ENCODE results near the gene PILRA.
A peak's percentile ranks its signal among the peaks of the same experiment; 100 is the strongest.
"Not testable (repeated sequence)": the region's sequence is repeated elsewhere in the genome, so short reads cannot be mapped to it uniquely, and the experiment has no call there.

Gene PILRA

DNA sequence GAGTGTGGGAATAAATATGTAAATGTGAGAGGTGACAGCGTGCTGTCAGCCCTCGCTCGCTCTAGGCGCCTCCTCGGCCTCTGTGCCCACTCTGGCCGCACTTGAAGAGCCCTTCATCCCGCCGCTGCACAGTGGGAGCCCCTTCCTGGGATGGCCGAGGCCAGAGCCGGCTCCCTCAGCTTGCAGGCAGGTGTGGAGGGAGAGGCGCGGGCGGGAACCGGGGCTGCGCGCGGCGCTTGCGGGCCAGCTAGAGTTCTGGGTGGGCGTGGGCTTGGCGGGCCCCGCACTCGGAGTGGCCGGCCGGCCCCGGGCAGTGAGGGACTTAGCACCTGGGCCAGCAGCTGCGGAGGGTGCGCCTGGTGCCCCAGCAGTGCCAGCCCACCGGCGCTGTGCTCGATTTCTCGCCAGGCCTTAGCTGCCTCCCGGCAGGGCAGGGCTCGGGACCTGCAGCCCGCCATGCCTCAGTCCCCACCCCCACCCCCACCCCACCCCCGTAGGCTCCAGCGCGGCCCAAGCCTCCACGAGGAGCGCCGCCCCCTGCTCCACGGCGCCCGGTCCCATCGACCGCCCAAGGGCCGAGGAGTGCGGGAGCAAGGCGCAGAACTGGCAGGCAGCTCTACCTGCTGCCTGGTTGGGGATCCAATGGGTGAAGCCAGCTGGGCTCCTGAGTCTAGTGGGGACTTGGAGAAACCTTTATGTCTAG, 8.4 kb downstream of the PILRA start:
- not testable (repeated sequence) for DNase-seq

DNA sequence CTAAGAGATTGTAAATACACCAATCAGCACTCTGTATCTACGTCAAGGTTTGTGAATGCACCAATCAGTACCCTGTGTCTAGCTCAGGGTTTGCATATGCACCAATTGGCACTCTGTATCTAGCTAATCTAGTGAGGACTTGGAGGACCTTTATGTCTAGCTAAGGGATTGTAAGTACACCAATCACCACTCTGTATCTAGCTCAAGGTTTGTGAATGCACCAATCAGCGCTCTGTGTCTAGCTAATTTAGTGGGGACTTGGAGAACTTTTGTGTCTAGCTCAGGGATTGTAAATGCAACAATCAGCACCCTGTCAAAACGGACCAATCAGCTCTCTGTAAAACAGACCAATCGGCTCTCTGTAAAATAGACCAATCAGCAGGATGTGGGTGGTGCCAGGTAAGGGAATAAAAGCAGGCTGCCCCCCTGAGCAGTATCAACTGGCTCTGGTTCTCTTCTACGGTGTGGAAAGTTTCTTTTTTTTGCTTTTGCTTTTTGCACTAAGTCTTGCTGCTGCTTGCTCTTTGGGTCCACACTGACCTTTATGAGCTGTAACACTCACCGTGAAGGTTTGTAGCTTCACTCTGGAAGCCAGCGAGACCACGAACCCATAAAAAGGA, 9.1 kb downstream of the PILRA start:
- not testable (repeated sequence) for DNase-seq

DNA sequence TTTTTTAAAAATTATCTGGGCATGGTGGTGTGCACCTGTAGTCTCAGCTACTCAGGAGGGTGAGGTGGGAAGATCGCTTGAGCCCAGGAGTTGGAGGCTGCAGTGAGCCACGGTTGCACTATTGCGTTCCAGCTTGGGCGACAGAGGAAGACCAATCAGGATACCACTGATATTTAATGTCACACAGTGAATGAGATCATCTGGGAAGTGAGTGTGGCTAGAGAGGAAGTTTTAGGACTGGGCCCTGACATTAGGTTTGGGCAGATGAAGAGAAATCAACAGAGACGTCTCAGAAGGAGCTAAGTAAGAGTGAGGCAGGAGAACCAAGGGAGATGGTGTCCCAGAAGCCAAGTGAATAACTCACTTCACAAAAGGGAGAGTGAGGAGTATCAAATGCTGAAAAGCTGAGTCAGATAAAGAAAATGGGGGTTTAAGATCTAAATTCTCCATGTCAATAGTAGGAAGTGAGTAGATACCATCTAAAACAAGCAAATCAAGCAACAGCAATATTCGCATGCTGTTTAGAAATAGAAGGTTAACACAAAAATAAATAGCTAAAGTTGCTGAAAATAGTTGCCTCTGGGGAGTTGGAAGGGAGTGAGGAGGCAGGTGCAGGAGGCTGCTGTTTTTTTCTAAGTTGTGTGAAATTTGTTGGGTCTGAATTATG, 11.5 kb downstream of the PILRA start:
- no peak for DNase-seq

DNA sequence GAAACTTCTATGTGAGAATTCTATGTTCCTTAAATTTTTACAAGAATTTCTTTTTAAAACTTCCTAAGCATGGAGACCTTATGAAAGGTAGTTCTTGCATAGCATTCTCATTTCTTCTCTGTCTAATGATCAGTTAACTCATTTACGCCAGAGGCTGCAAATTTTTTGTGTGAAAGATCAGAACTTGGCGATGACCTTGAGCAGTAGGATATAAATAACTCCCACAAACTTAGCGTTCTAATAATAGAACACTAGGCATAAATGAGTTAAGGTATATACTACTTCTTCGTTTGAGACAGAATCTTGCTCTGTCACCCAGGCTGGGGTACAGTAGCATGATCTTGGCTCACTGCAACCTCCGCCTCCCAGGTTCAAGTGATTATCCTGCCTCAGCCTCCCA, 13.7 kb downstream of the PILRA start:
- DNase-seq = peak; percentile 53

DNA sequence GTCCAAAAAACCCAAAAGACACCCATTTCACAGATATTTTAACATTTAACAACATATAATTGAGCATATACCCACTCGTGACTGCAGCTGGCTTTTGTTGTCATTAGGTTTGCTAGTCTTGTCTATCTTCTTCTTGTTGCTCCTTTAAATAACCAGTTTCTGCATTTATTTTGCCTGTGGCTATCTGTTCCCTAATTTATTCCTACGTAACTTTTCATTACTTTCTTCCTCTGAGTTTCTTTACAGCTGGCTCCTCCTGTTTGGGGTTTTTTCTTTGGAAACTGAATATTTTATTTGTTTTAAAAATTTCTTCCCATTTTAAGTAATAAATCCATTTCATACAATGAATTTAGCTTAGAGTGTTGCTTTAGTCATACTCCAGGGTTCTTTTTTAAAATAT, 14.4 kb downstream of the PILRA start:
- DNase-seq = no peak

DNA sequence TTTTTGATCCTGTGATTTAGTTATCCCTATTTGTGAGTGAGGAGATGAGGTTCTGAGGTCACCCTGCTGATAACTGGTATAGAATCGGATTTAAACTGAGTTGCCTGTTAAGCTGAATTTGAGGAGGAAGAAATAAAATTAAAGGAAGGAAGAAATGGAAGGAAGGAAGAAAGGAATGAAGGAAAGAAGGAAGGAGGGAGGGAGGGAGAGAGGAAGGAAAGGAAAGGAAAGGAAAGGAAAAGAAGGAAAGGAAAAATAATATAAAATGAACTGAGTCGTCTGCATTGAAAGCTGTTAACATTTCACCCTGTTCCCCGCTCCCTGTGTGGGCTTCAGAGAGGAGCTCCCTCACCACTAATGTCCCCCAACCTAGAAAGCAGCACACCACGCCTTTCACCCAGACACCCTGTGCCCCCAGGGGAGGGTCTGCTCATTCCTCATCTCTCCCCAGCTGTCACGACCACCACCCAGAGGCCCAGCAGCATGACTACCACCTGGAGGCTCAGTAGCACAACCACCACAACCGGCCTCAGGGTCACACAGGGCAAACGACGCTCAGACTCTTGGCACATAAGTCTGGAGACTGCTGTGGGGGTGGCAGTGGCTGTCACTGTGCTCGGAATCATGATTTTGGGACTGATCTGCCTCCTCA, 16.3 kb downstream of the PILRA start:
- DNase-seq = no peak

DNA sequence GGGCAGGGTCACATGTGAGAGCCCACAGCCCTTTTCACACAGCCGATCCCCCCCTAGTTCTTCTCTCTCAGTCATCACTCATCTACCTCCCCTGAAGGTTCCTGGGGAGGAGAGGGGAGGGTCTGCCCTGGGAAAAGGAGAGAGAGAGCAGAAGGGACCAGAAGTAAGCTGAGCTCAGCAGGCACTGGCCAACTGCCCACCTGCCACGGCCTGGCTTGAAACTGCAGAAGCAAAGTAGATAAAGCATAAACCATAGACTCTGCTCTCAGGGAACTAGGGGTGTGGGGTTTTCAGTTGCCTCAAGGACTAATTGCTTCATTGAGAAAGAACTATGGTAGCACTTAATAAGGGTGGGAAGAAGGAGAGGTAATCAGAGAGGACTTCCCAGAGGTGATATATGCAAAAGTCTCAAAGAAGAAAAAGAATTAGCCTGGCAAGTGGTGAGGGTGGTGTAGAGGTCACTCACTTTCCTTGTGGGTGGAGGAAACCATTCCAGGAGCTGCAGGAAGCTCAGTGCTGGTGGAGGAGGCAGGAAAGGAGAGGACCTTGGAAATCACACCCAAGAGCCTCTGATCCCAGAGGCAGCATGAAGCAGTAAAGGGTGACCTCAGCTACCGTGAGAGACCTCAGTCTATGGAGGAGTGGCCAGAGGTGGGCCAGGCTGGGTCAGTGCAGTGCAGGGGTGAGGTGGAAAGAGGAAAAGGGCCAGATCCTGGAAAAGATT, 17.2 kb downstream of the PILRA start:
- DNase-seq = no peak

DNA sequence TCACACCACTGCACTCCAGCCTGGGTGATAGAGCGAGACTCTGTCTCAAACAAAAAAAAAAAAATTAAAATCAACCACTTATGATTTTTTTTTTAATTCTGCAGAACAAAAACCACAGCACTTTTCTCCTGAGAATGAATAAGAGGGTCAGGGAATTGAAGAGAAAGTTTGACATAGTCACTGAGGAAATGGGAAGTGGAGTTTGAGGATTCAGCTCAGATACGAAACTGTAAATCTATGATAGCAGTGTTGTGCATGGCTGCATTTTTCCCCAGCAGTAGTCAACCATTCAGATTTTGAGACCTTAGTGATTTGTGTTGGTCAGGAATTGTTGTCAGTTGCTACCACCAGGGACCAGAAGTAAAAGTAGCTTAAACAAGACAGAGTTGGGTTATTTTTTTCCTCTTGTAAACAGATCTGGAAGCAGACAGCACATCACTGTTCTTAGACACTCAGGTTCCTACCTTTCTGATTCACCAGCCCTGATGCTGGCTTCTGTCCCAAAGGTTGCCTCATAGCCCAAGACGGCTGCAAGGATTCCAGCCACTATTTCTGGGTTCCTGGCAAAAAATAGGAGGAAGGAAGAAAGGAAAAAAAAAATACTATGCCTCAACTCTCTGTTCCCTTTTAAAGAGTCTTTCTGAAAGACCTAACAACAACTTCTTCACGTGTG, 20.1 kb downstream of the PILRA start:
- DNase-seq = no peak

DNA sequence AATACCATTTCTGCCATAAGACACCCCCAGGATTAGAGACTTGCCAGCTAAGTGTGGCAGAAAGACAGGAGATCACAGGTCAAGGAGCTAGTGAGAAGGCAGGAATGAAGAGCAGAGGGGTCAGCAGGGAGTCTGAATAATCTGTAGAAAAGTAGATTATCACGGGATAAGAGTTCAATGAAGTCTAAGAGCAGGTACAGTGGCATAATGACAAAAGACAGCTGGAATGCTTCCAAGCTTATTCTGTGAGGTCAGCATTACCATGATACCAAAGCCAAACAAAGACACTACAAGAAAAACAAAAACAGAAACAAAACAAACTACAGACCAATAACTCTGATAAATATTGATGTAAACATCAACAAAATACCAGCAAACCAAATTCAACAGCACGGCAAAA, 20.8 kb downstream of the PILRA start:
- DNase-seq = no peak

DNA sequence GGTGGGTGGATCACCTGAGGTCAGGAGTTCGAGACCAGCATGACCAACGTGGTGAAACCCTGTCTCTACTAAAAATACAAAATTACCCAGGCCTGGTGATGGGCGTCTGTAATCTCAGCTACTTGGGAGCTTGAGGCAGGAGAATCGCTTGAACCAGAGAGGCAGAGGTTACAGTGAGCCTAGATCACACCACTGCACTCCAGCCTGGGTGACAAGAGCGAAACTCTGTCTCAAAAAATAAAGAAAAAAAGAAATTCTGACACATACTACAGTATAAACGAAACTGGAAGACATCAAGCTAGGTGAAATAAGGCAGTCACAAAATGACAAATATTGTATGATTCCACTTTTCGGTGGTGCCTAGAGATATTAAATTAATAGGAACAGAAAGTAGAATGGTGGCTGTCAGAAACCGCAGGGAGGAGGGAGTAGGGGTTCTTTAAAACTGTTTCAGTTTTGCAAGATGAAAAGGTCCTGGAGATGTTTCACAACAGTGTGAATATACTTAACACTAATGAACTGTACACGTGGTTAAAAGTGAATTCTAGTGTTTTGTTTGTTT, 23.2 kb downstream of the PILRA start:
- peak; percentile 86 for DNase-seq

DNA sequence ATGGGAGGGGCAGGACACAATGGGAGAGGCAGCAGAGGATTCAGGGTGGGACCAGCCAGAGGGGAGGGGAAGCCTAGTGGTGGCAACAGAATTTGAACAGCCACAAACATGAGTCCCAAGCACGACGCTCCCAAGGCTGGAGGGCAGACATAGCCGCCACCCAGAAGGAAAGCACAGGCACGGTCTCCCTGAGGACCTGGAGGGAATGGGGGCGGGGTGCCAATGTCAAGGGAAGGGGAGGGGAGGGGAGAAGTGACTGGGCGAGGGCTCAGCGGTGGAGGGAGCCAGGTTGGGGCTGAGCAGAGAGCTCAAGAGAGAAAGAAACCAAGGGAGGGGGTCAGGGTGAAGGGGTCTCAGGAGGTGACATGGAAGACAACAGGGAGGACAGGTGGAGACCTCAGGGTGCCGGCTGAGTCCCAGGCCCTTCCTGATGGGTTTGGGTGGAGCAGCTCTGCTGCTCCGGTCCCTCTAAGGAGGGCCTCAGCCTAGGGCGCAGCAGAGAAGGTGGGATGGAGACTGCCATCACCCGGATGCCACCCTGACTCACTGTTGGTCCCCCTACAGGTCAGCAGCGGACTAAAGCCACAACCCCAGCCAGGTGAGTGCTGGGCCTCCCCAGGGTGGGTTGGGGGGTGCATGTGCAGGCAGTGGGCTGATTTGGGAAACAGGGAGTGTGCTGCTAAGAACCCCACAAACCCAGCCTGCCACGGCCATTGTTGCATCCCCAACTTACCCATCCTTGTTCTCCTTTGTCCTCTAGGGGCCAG, 24.2 kb downstream of the PILRA start:
- no peak for DNase-seq

DNA sequence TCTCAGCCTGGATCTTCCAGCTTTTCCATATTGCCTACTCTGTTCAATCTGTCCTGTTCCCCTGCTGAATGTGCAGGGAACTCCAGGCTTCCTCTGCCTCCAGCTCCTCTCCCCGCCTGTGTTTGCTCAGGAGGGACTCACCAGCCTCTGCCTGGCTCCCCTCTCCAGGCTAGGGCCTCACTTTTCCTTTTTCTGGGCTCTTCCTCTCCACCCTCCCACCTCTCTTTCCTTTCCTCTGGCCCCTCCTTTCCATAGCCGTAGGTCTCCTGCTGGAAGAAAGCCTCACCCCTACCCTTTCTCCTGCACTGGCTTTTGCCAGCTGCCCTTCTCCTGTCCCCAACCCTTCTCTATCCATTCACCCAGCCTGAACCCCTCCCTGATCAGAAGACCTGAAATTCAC, 25.0 kb downstream of the PILRA start:
- no peak for DNase-seq

DNA sequence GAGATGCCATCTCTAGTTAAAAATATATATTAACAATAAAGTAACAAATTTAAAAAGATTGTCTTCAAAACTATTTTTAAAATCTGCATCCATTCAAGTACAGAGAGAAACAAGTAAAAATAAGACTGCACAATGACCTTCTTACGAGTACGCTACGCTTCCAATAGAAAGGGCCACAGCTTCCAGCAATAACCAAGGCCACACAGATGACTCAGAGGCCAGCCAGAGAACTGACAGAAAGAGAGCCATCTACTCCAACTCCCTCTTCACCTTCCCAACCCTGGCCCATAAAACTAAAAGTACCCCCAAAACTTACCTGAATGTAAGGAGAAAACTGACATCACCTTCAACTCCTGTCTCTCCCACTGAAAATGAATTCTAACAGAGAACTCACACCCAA, 26.8 kb downstream of the PILRA start:
- no peak for DNase-seq

DNA sequence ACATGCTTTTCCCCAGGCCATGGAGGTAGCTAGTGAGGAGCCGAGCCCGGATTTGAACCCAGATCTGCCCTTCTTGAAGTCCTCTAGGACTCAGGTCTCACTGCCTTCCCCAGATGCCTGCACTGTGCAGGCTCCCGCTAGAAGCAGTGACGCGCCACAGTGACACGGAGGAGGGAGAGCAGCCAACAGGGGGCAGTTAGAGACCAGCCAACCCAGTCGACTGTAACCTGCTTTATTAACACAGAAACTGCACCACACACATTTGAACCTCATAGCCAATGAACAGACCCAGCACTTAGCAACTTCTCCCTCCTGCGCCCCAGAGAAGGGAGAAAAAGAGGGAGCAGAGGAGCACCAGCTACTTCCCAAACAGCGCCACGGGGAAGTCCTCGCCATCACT, 27.4 kb downstream of the PILRA start:
- DNase-seq = peak; percentile 53

DNA sequence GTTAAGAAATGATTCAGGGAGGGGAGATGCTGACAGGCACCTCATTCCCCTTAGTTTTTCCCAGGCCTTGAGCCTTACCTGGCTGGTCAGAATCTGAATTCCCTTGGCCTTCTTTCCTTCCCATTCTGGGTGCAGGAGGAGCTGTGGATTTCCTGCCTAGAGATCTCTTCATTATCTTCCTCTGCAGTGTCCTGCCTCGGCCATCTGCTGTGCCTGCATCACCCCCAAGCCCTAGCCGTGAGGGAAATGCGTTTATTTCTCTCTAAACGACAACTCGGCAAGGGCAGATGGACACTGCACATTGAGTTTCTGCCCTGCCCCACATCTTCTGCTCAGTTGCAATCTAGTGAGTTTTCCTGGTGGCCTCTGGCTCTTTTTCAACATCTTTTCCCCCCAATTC, 28.5 kb downstream of the PILRA start:
- DNase-seq = no peak

DNA sequence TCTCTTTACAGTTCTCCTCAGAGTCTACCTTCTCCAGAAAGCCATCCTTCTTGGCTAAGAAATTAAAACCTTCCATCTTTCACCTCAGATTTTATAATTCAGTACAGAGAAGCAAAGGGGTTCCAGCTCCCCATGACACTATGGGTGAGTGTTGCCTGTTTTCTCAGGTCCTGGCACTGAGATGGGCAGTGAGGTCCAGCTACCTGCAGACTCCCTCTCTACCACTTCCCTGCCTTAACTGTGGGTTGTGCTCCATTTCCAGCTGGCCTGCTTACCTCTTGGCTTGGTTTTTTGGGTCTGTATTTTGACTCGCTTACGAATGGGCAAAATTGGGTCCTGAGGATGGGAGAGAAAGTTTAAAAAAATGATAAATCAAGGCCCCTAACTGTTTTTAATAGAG, 29.0 kb downstream of the PILRA start:
- no peak for DNase-seq

DNA sequence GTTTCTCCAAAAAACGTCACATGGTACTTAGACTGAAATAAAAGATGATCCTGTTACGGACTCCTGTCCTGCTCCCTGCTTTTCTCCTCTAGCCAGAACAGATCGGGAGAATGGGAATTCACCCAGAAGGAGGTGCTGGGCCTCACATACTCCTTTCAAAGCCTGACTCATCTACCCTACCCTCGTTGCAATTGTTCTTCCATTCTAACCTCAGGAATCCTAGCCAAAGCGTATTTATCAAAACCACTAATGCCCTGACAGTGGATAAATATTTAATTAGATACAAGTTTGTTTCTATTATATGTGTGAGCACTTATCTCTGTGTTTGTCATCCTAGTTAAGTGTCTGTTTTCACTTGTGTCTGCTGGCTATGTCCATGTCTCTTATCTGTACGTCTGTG, 33.5 kb downstream of the PILRA start:
- DNase-seq = no peak

DNA sequence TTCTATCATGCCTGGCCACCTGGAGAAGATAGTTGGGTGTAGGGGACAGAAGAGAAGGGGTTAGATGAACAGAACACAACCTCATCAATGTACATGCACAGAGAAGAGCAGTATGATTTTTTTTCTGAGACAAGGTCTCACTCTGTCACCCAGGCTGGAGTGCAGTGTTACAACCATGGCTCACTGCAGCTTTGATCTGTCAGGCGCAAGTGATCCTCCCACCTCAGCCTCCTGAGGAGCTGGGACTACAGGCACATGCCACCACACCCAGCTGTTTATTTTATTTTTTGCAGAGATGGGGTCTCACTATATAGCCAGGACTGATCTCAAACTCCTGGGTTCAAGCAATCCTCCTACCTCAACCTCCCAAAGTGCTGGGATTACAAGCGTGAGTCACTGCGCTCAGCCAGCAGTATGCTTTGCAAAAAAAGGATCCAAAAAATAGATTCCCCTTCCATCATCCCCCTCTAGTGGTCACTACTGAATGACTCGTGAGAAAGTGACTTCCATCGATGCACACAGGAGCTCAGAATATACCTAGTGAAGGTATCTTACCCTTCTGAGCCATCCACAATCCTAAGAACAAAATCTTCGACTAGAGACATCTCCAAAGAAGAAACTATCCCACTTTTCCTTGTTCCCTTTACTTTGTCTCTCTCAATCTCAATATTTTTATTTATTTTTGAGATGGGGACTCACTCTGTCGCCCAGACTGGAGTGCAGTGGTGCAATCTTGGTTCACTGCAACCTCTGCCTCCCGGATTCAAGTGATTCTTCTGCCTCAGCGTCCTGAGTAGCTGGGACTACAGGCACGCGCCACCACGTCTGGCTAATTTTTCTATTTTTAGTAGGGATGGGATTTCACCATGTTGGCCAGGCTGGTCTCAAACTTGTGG, 34.2 kb downstream of the PILRA start:
- peak; percentile 83 for DNase-seq

DNA sequence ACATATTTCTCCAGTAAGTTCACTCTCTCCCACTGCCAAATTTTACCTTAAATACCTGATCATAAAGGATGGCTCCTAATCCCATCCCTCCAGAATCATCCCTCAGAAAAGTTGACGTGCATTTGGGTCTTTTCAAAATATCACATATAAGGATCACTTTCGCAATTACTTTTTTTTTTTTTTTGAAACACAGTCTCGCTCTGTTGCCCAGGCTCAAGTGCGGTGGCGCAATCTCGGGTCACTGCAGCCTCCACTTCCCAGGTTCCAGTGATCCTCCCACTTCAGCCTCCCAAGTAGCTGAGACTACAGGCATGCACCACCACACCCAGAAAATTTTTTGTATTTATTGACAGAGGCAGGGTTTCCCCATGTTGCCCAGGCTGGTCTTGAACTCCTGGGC, 37.8 kb downstream of the PILRA start:
- no peak for DNase-seq

DNA sequence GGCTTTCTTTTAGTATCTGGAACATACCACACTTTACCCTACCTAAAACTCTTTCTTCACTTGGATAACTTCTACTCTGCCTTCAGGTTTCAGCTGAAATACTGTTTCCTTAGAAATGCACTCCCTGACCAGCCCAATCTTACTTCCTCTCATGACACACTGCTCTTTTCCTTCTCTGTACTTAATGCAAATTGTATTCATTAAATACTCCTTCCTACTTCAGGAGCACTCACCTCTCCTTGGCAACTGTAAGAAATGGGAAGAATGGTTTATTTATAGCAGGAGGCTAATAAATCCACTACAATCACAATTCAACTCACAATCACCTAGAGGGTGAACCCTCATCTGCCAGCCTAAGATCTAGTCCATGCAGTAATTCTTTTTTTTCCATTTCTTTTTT, 40.1 kb downstream of the PILRA start:
- no peak for DNase-seq

All from RPMI8226 (cell line).